ENCODE data around the gene PLET1. TPM values are rescaled to one million over a fixed set of nuclear protein-coding genes. Genes with fewer than 3 reads are reported as not detected.
"Not testable (repeated sequence)": the region's sequence is repeated elsewhere in the genome, so short reads cannot be mapped to it uniquely, and the experiment has no call there.

The PLET1 gene
- polyA plus RNA-seq, 1 donor = not detected

- WGBS (ENCODE audit: insufficient coverage, low lambda C conversion rate) = 100% methylated on average over 4 of the region's 6 CpGs
- Histone ChIP-seq H3K27ac (ENCODE audit: low read length) (no peak overlapping the region), H3K9me3 (ENCODE audit: control insufficient read depth, low read depth, low read length) (no peaks in the 10 kb centered on the region), H3K27me3 (ENCODE audit: control insufficient read depth, insufficient read depth, low read length) (no peaks in the 10 kb centered on the region), H3K4me3 (ENCODE audit: low read length) (no peak overlapping the region), H3K4me1 (ENCODE audit: control insufficient read depth, insufficient read depth, low read length) (no peaks in the 10 kb centered on the region), H3K36me3 (ENCODE audit: control insufficient read depth, insufficient read depth, low read length) (no peaks in the 10 kb centered on the region)
- DNase-seq = no peak
Observed at GRCh38 chr11:112215621-112216020, 45.0 kb downstream of the PLET1 start.

- peak in 1 of 2 donors; percentile 35 for DNase-seq
- no CpG with 5 or more reads among the region's 4 CpGs for WGBS (ENCODE audit: insufficient coverage, low lambda C conversion rate)
- no peaks in the 10 kb centered on the region for H3K9me3 ChIP-seq (ENCODE audit: control insufficient read depth, low read depth, low read length)
- H3K27ac ChIP-seq (ENCODE audit: low read length) = no peak overlapping the region
- H3K36me3 ChIP-seq (ENCODE audit: control insufficient read depth, insufficient read depth, low read length) = no peaks in the 10 kb centered on the region
- H3K27me3 ChIP-seq (ENCODE audit: control insufficient read depth, insufficient read depth, low read length) = no peaks in the 10 kb centered on the region
- H3K4me1 ChIP-seq (ENCODE audit: control insufficient read depth, insufficient read depth, low read length) = no peaks in the 10 kb centered on the region
- no peak overlapping the region for H3K4me3 ChIP-seq (ENCODE audit: low read length)
Observed at GRCh38 chr11:112213753-112214152, 46.9 kb downstream of the PLET1 start.

GRCh38 chr11:112212710-112213109 lies 48.0 kb downstream of the PLET1 start:
- Histone ChIP-seq H3K36me3 (ENCODE audit: control insufficient read depth, insufficient read depth, low read length) (no peaks in the 10 kb centered on the region), H3K4me3 (ENCODE audit: low read length) (no peak overlapping the region), H3K9me3 (ENCODE audit: control insufficient read depth, low read depth, low read length) (no peaks in the 10 kb centered on the region), H3K27ac (ENCODE audit: low read length) (no peak overlapping the region), H3K27me3 (ENCODE audit: control insufficient read depth, insufficient read depth, low read length) (no peaks in the 10 kb centered on the region), H3K4me1 (ENCODE audit: control insufficient read depth, insufficient read depth, low read length) (no peaks in the 10 kb centered on the region)
- DNase-seq = no peak

GRCh38 chr11:112212290-112212689 lies 48.4 kb downstream of the PLET1 start:
- no peak overlapping the region for H3K27ac ChIP-seq (ENCODE audit: low read length)
- no peak overlapping the region for H3K4me3 ChIP-seq (ENCODE audit: low read length)
- H3K27me3 ChIP-seq (ENCODE audit: control insufficient read depth, insufficient read depth, low read length) = no peaks in the 10 kb centered on the region
- no peaks in the 10 kb centered on the region for H3K36me3 ChIP-seq (ENCODE audit: control insufficient read depth, insufficient read depth, low read length)
- WGBS (ENCODE audit: insufficient coverage, low lambda C conversion rate) = no CpG with 5 or more reads among the region's 3 CpGs
- no peaks in the 10 kb centered on the region for H3K9me3 ChIP-seq (ENCODE audit: control insufficient read depth, low read depth, low read length)
- H3K4me1 ChIP-seq (ENCODE audit: control insufficient read depth, insufficient read depth, low read length) = no peaks in the 10 kb centered on the region
- no peak for DNase-seq

GRCh38 chr11:112211536-112211935 lies 49.1 kb downstream of the PLET1 start:
- no peaks in the 10 kb centered on the region for H3K4me1 ChIP-seq (ENCODE audit: control insufficient read depth, insufficient read depth, low read length)
- H3K9me3 ChIP-seq (ENCODE audit: control insufficient read depth, low read depth, low read length) = no peaks in the 10 kb centered on the region
- no peak overlapping the region for H3K4me3 ChIP-seq (ENCODE audit: low read length)
- H3K27me3 ChIP-seq (ENCODE audit: control insufficient read depth, insufficient read depth, low read length) = no peaks in the 10 kb centered on the region
- WGBS (ENCODE audit: insufficient coverage, low lambda C conversion rate) = no CpG with 5 or more reads among the region's 2 CpGs
- no peaks in the 10 kb centered on the region for H3K36me3 ChIP-seq (ENCODE audit: control insufficient read depth, insufficient read depth, low read length)
- DNase-seq = no peak
- H3K27ac ChIP-seq (ENCODE audit: low read length) = no peak overlapping the region

DNA sequence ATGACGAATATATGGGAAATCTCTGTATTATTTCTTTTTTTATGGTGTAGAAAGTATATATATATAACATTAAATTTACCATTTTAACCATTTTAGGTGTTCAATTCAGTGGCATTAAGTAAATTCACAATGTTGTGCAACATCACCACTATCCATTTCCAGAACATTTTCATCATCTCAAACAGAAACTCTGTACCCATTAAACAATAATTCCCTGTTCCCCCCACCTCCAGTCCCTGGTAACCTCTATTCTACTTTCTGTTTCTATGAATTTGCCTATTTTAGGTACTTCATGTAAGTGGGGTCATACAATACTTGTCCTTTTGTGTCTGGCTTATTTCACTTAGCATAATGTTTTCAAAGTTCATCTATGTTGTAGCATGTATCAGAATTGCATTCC lies 49.8 kb downstream of the PLET1 start:
- H3K4me1 ChIP-seq (ENCODE audit: control insufficient read depth, insufficient read depth, low read length) = no peaks in the 10 kb centered on the region
- 100% methylated on average over 1 of the region's 1 CpG for WGBS (ENCODE audit: insufficient coverage, low lambda C conversion rate)
- H3K36me3 ChIP-seq (ENCODE audit: control insufficient read depth, insufficient read depth, low read length) = no peaks in the 10 kb centered on the region
- no peak overlapping the region for H3K4me3 ChIP-seq (ENCODE audit: low read length)
- H3K9me3 ChIP-seq (ENCODE audit: control insufficient read depth, low read depth, low read length) = peaks cover 4% of the 10 kb centered on the region
- no peaks in the 10 kb centered on the region for H3K27me3 ChIP-seq (ENCODE audit: control insufficient read depth, insufficient read depth, low read length)
- H3K27ac ChIP-seq (ENCODE audit: low read length) = no peak overlapping the region
- no peak for DNase-seq

DNA sequence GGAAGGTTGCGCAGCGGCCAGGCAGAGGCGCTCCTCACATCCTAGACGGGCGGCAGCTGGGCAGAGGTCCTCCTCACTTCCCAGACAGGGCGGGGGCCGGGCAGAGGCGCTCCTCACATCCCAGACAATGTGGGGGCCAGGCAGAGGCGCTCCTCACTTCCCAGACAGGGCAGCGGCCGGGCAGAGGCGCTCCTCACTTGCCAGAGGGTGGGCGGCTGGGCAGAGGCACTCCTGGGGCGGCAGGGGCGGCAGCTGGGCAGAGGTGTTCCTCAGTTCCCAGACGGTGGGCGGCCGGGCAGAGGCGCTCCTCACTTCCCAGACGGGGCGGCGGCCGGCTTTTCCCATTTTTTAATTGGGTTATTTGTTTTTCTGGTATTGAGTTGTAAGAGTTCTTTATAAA lies 54.6 kb downstream of the PLET1 start:
- no CpG with 5 or more reads among the region's 23 CpGs for WGBS (ENCODE audit: insufficient coverage, low lambda C conversion rate)
- H3K27me3 ChIP-seq (ENCODE audit: control insufficient read depth, insufficient read depth, low read length) = no peaks in the 10 kb centered on the region
- no peak overlapping the region for H3K27ac ChIP-seq (ENCODE audit: low read length)
- no peaks in the 10 kb centered on the region for H3K36me3 ChIP-seq (ENCODE audit: control insufficient read depth, insufficient read depth, low read length)
- no peak for DNase-seq
- no peak overlapping the region for H3K4me3 ChIP-seq (ENCODE audit: low read length)
- peaks cover 4% of the 10 kb centered on the region for H3K9me3 ChIP-seq (ENCODE audit: control insufficient read depth, low read depth, low read length)
- H3K4me1 ChIP-seq (ENCODE audit: control insufficient read depth, insufficient read depth, low read length) = no peaks in the 10 kb centered on the region

- H3K27ac ChIP-seq (ENCODE audit: low read length) = no peak overlapping the region
- H3K36me3 ChIP-seq (ENCODE audit: control insufficient read depth, insufficient read depth, low read length) = no peaks in the 10 kb centered on the region
- no peaks in the 10 kb centered on the region for H3K27me3 ChIP-seq (ENCODE audit: control insufficient read depth, insufficient read depth, low read length)
- H3K4me1 ChIP-seq (ENCODE audit: control insufficient read depth, insufficient read depth, low read length) = no peaks in the 10 kb centered on the region
- no peak for DNase-seq
- H3K4me3 ChIP-seq (ENCODE audit: low read length) = no peak overlapping the region
- H3K9me3 ChIP-seq (ENCODE audit: control insufficient read depth, low read depth, low read length) = no peaks in the 10 kb centered on the region
- 0% methylated on average over 1 of the region's 2 CpGs for WGBS (ENCODE audit: insufficient coverage, low lambda C conversion rate)
Observed at GRCh38 chr11:112200252-112200651, 60.4 kb downstream of the PLET1 start.

DNA sequence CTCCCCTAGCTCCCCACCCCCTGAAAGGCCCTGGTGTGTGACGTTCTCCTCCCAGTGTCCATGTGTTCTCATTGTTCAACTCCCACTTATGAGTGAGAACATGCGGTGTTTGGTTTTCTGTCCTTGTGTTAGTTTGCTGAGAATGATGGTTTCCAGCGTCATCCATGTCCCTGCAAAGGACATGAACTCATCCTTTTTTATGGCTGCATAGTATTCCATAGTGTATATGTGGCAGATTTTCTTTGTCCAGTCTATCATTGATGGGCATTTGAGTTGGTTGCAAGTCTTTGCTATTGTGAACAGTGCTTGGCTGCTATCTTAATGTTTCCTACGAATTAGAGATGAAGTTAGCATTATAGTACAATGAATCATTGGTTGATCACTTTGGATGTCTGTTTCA lies 61.6 kb downstream of the PLET1 start:
- not testable (repeated sequence) for H3K27ac ChIP-seq (ENCODE audit: low read length); H3K9me3 ChIP-seq (ENCODE audit: control insufficient read depth, low read depth, low read length); H3K4me3 ChIP-seq (ENCODE audit: low read length); H3K4me1 ChIP-seq (ENCODE audit: control insufficient read depth, insufficient read depth, low read length); H3K27me3 ChIP-seq (ENCODE audit: control insufficient read depth, insufficient read depth, low read length); DNase-seq; H3K36me3 ChIP-seq (ENCODE audit: control insufficient read depth, insufficient read depth, low read length)
- WGBS (ENCODE audit: insufficient coverage, low lambda C conversion rate) = no CpG with 5 or more reads among the region's 4 CpGs

Other genes starting within 250 kb of the PLET1 start
- gene DLAT, start 235.5 kb downstream of the PLET1 start, polyA plus RNA-seq = 26.1 TPM
- gene PIH1D2, start 186.8 kb downstream of the PLET1 start, polyA plus RNA-seq = 1.6 TPM
- 27.7 TPM for gene NKAPD1, start 186.6 kb downstream of the PLET1 start, polyA plus RNA-seq
- 55.1 TPM for gene TIMM8B, start 174.1 kb downstream of the PLET1 start, polyA plus RNA-seq
- 146 TPM for gene SDHD, start 174.0 kb downstream of the PLET1 start, polyA plus RNA-seq
- gene IL18, start 96.8 kb downstream of the PLET1 start, polyA plus RNA-seq = 60.7 TPM
- gene TEX12, start 93.5 kb downstream of the PLET1 start, polyA plus RNA-seq = 0.27 TPM
- 11.0 TPM for gene BCO2, start 85.3 kb downstream of the PLET1 start, polyA plus RNA-seq
- gene PTS, start 34.4 kb downstream of the PLET1 start, polyA plus RNA-seq = 38.7 TPM

Measured in large intestine (tissue), 3 donors.